ENCODE results near the gene CYYR1. TPM values are rescaled to one million over a fixed set of nuclear protein-coding genes. Genes with fewer than 3 reads are reported as not detected.

CYYR1 gene
- under 0.01 and 1.5 TPM in 2 replicates for total RNA-seq

GRCh38 chr21:26572702-26573381 is at the start of gene CYYR1:
Gene CYYR1 (minus strand): TSS chr21:26573286. CDS start chr21:26572940, 346 bp downstream.
- DNase-seq (ENCODE audit: low read depth): no peak

- no peak for DNase-seq (ENCODE audit: low read depth)
Observed at GRCh38 chr21:26617176-26617575, 44.1 kb upstream of the CYYR1 start.

GRCh38 chr21:26614251-26614650 is 41.2 kb upstream of the CYYR1 start:
- no peak for DNase-seq (ENCODE audit: low read depth)

- no peak for DNase-seq (ENCODE audit: low read depth)
Observed at GRCh38 chr21:26599261-26599660, 26.2 kb upstream of the CYYR1 start.

- no peak for DNase-seq (ENCODE audit: low read depth)
Observed at GRCh38 chr21:26597981-26598380, 24.9 kb upstream of the CYYR1 start.

- no peak for DNase-seq (ENCODE audit: low read depth)
Observed at GRCh38 chr21:26597031-26597430, 23.9 kb upstream of the CYYR1 start.

GRCh38 chr21:26595971-26596370 is 22.9 kb upstream of the CYYR1 start:
- DNase-seq (ENCODE audit: low read depth): no peak

GRCh38 chr21:26593800-26594199 is 20.7 kb upstream of the CYYR1 start:
- DNase-seq (ENCODE audit: low read depth): no peak

- no peak for DNase-seq (ENCODE audit: low read depth)
Observed at GRCh38 chr21:26591543-26591942, 18.5 kb upstream of the CYYR1 start.

GRCh38 chr21:26588446-26588845 is 15.4 kb upstream of the CYYR1 start:
- no peak for DNase-seq (ENCODE audit: low read depth)

- peak; percentile 41 for DNase-seq (ENCODE audit: low read depth)
Observed at GRCh38 chr21:26587736-26588201, 14.7 kb upstream of the CYYR1 start.

- no peak for DNase-seq (ENCODE audit: low read depth)
Observed at GRCh38 chr21:26583769-26584168, 10.7 kb upstream of the CYYR1 start.

- no peak for DNase-seq (ENCODE audit: low read depth)
Observed at GRCh38 chr21:26581818-26582217, 8.7 kb upstream of the CYYR1 start.

- DNase-seq (ENCODE audit: low read depth): peak; percentile 15
Observed at GRCh38 chr21:26572076-26572701, 897 bp downstream of the CYYR1 start.

- DNase-seq (ENCODE audit: low read depth): no peak
Observed at GRCh38 chr21:26570203-26570602, 2.9 kb downstream of the CYYR1 start.

GRCh38 chr21:26565546-26565945 is 7.5 kb downstream of the CYYR1 start:
- no peak for DNase-seq (ENCODE audit: low read depth)

- no peak for DNase-seq (ENCODE audit: low read depth)
Observed at GRCh38 chr21:26565111-26565510, 8.0 kb downstream of the CYYR1 start.

- DNase-seq (ENCODE audit: low read depth): no peak
Observed at GRCh38 chr21:26563856-26564503, 9.1 kb downstream of the CYYR1 start.

GRCh38 chr21:26560612-26561011 is 12.5 kb downstream of the CYYR1 start:
- no peak for DNase-seq (ENCODE audit: low read depth)

- DNase-seq (ENCODE audit: low read depth): no peak
Observed at GRCh38 chr21:26559099-26559498, 14.0 kb downstream of the CYYR1 start.

GRCh38 chr21:26557106-26557505 is 16.0 kb downstream of the CYYR1 start:
- DNase-seq (ENCODE audit: low read depth): no peak

- DNase-seq (ENCODE audit: low read depth): no peak
Observed at GRCh38 chr21:26555540-26556146, 17.4 kb downstream of the CYYR1 start.

- DNase-seq (ENCODE audit: low read depth): no peak
Observed at GRCh38 chr21:26554365-26554764, 18.7 kb downstream of the CYYR1 start.
